SK-N-SH (cell line): ENCODE results near the gene SPINT2. TPM values are rescaled to one million over a fixed set of nuclear protein-coding genes. Genes with fewer than 3 reads are reported as not detected.

Experiments
- CTCF ChIA-PET: fragments of 300-600, 350-600 bp; formaldehyde crosslinking; extraction: SDS; loops from one replicate; lab custom pipeline; 2021; lab: Yijun Ruan, JAX
- POLR2A ChIA-PET: fragments of 350-600 bp; sonication (Branson Sonifier 250); formaldehyde crosslinking; extraction: SDS; loops from one replicate; lab custom pipeline; 2020; ENCODE audit warnings: antibody characterized with exemption, inconsistent platforms; lab: Yijun Ruan, JAX
- DNase-seq: peaks from one replicate; pipeline ENCODE4 v3.0.0; 2012
- H2AFZ ChIP-seq: fragments of 200-600 bp; sonication (generic); 2 replicates; pipeline ENCODE4 v1.8.1; 2016; ENCODE audit warnings: antibody characterized with exemption, mild to moderate bottlenecking, low read depth
- H3F3A ChIP-seq: fragments of 200-600 bp; sonication (generic); replicated peaks from 2 replicates; pipeline ENCODE3; 2016; ENCODE audit warnings: antibody characterized with exemption, mild to moderate bottlenecking; ENCODE audit not compliant: insufficient read depth
- H3K27ac ChIP-seq, 2 experiments: fragments of 200-500 bp in 1 of 2; fragments of 200-600 bp in 1 of 2; sonication (Bioruptor generic) in 1 of 2; sonication (generic), shearing (Covaris generic) in 1 of 2; 2 replicates each; pipeline versions ENCODE4 v1.5.1 to v1.6.1; 2014 to 2016; ENCODE audit warnings: low read depth in 2 of 2, inconsistent platforms in 1 of 2, low read length in 1 of 2, mild to moderate bottlenecking in 1 of 2, mixed read lengths in 1 of 2
- H3K27me3 ChIP-seq: fragments of 200-600 bp; sonication (generic), shearing (Covaris generic); 2 replicates; pipeline ENCODE4 v1.6.1; 2016; ENCODE audit warnings: mixed run types; ENCODE audit not compliant: insufficient read depth
- H3K36me3 ChIP-seq, 2 experiments: fragments of 200-500 bp in 1 of 2; fragments of 200-600 bp in 1 of 2; sonication (Bioruptor generic) in 1 of 2; sonication (generic) in 1 of 2; replicated peaks in 1 of 2; 2 replicates each; pipeline versions ENCODE3 to v1.5.1; 2014 to 2016; ENCODE audit warnings: low read length in 1 of 2, mild to moderate bottlenecking in 1 of 2; ENCODE audit not compliant: insufficient read depth in 2 of 2, control insufficient read depth in 1 of 2
- H3K4me1 ChIP-seq, 2 experiments: fragments of 200-500 bp in 1 of 2; fragments of 200-600 bp in 1 of 2; sonication (Bioruptor generic) in 1 of 2; sonication (generic), shearing (Covaris generic) in 1 of 2; 2 replicates each; pipeline versions ENCODE4 v1.5.1 to v1.6.1; 2014 to 2016; ENCODE audit warnings: low read depth in 1 of 2, low read length in 1 of 2, mixed run types in 1 of 2; ENCODE audit not compliant: insufficient read depth in 2 of 2, control insufficient read depth in 1 of 2
- H3K4me2 ChIP-seq: fragments of 200-600 bp; sonication (generic), shearing (Covaris generic); 2 replicates; pipeline ENCODE4 v1.6.1; 2017; ENCODE audit warnings: mixed run types
- H3K4me3 ChIP-seq, 2 experiments: fragments of 200-500 bp in 1 of 2; fragments of 200-600 bp in 1 of 2; sonication (Bioruptor generic) in 1 of 2; sonication (generic), shearing (Covaris generic) in 1 of 2; 2 replicates each; pipeline versions ENCODE4 v1.5.1 to v1.8.1; 2014 to 2016; ENCODE audit warnings: low read depth in 2 of 2, inconsistent platforms in 1 of 2, low read length in 1 of 2, mild to moderate bottlenecking in 1 of 2, mixed read lengths in 1 of 2, moderate library complexity in 1 of 2
- H3K79me2 ChIP-seq: fragments of 200-600 bp; sonication (generic); 2 replicates; pipeline ENCODE4 v1.8.1; 2017; ENCODE audit warnings: mild to moderate bottlenecking; ENCODE audit not compliant: insufficient read depth
- H3K9ac ChIP-seq: fragments of 200-600 bp; sonication (generic); 2 replicates; pipeline ENCODE4 v1.6.1; 2017; ENCODE audit warnings: mixed run types
- H3K9me2 ChIP-seq: fragments of 200-600 bp; sonication (generic); 2 replicates; pipeline ENCODE4 v1.6.1; 2017; ENCODE audit warnings: mixed run types
- H3K9me3 ChIP-seq: fragments of 200-600 bp; sonication (generic); 2 replicates; pipeline ENCODE4 v1.6.1; 2017; ENCODE audit warnings: mixed run types, mild to moderate bottlenecking, moderate library complexity
- H4K20me1 ChIP-seq: fragments of 200-600 bp; sonication (generic); 2 replicates; pipeline ENCODE4 v1.6.1; 2017; ENCODE audit warnings: mild to moderate bottlenecking, mixed run types; ENCODE audit not compliant: insufficient read depth
- CHD2 ChIP-seq: fragments of 150-350 bp; IDR thresholded peaks from 2 replicates; pipeline ENCODE4 v1.6.1; 2018; ENCODE audit warnings: low read length; ENCODE audit not compliant: partially characterized antibody
- ELF1 ChIP-seq: IDR thresholded peaks from 2 replicates; pipeline ENCODE4 v1.4.0; 2012
- EP300 ChIP-seq, 2 experiments: IDR thresholded peaks; 2 replicates each; pipeline versions ENCODE4 v1.4.0 to v1.6.1; 2012; ENCODE audit warnings: borderline replicate concordance in 1 of 2, low read depth in 1 of 2, low read length in 1 of 2
- EZH2phosphoT487 ChIP-seq: fragments of 200-600 bp; sonication (generic); IDR thresholded peaks from 2 replicates; pipeline ENCODE4 v1.6.1; 2017; ENCODE audit warnings: low read depth, mixed run types, mild to moderate bottlenecking, antibody characterized with exemption, moderate library complexity, borderline replicate concordance
- FOSL2 ChIP-seq: IDR thresholded peaks from 2 replicates; pipeline ENCODE4 v1.4.0; 2012; ENCODE audit warnings: low read depth, mild to moderate bottlenecking, moderate library complexity, borderline replicate concordance
- FOXJ3 ChIP-seq: sonication (generic); formaldehyde crosslinking; IDR thresholded peaks from 2 replicates; pipeline ENCODE4 v1.5.1; 2020; ENCODE audit warnings: mild to moderate bottlenecking, missing genetic modification reagents
- GATA2 ChIP-seq: sonication (generic); formaldehyde crosslinking; IDR thresholded peaks from 2 replicates; pipeline ENCODE4 v1.5.0; 2020; ENCODE audit warnings: mild to moderate bottlenecking, missing genetic modification reagents
- JUND ChIP-seq: IDR thresholded peaks from 2 replicates; pipeline ENCODE4 v1.4.0; 2012
- MEF2A ChIP-seq: IDR thresholded peaks from 2 replicates; pipeline ENCODE4 v1.4.0; 2012; ENCODE audit warnings: low read depth, borderline replicate concordance
- MXI1 ChIP-seq: IDR thresholded peaks from 2 replicates; pipeline ENCODE4 v1.6.1; 2012; ENCODE audit warnings: mild to moderate bottlenecking, low read depth, low read length, improper control_type of control experiment
- NRF1 ChIP-seq: IDR thresholded peaks from 2 replicates; pipeline ENCODE4 v1.6.1; 2012; ENCODE audit warnings: low read depth, mild to moderate bottlenecking, low read length
- RAD21 ChIP-seq: IDR thresholded peaks from 2 replicates; pipeline ENCODE4 v1.6.1; 2012; ENCODE audit warnings: mild to moderate bottlenecking, low read length
- SIN3A ChIP-seq: IDR thresholded peaks from 2 replicates; pipeline ENCODE4 v1.6.1; 2012; ENCODE audit warnings: low read depth, mild to moderate bottlenecking, low read length, moderate library complexity, borderline replicate concordance
- SMC3 ChIP-seq: IDR thresholded peaks from 2 replicates; pipeline ENCODE4 v1.6.1; 2012; ENCODE audit warnings: low read depth, low read length, improper control_type of control experiment
- TAF1 ChIP-seq: IDR thresholded peaks from 2 replicates; pipeline ENCODE4 v1.6.1; 2012; ENCODE audit warnings: low read depth, mild to moderate bottlenecking, low read length, moderate library complexity, borderline replicate concordance
- TCF12 ChIP-seq: IDR thresholded peaks from 2 replicates; pipeline ENCODE4 v1.4.0; 2012
- WGBS: methylation state at CpG from one replicate; pipeline ENCODE4 v1.1.6; 2017; ENCODE audit warnings: low lambda C conversion rate; 5-methylcytosine and 5-hydroxymethylcytosine counted together
- polyA plus RNA-seq, 3 experiments: library from polyadenylated mRNA; depleted of rRNA; stranded (reverse); fragments of >200 nt; gene quantifications; 2 replicates each; pipeline ENCODE4 v1.2.3, GENCODE V29; 2012
- TF ChIP-seq, protein P1 (sequence below): IDR thresholded peaks from 2 replicates; pipeline ENCODE4 v1.4.0; 2012; ENCODE audit warnings: low read depth, borderline replicate concordance
- TF ChIP-seq, protein P2 (sequence below): IDR thresholded peaks from 2 replicates; pipeline ENCODE4 v1.4.0; 2012; ENCODE audit warnings: low read depth
- TF ChIP-seq, protein P3 (sequence below): IDR thresholded peaks from 2 replicates; pipeline ENCODE4 v1.6.1; 2012; ENCODE audit warnings: mild to moderate bottlenecking, low read depth, low read length, moderate library complexity
- TF ChIP-seq, protein P4 (sequence below): IDR thresholded peaks from 2 replicates; pipeline ENCODE4; 2012

Gene SPINT2
- polyA plus RNA-seq, 1 of the 3 experiments (the other 2 are of a cell fraction) = 1.0 TPM

DNA sequence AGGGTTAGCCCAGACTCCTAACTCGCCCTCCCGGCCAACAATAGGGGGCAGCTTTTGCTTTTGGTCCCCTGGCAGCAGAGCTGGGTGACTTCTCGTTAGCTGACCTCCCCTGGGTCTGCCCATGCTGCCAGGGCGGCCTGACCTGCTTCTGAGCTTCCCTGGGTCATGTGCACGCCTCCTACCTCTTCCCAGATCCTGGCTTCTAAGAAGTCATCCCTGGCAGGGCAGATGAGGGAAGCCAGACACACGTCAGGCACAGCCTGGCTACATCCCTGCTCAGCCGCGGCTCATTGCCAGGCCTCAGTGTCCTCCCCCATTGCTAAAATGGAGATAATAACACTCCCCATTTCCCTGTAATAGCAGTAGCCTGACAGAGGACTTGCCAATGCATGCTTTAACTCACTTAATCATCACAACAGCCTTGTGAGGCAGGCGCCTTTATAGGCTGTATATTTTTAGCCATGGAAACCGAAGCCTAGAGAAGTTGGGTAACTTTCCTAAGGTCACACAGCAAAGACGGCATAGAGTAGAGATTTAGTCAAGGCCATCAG, 57.3 kb downstream of the SPINT2 start:
- peaks cover 0 to 21% of the 10 kb centered on the region in 2 experiments; a peak in 1 of 4 replicates for H3K4me1 ChIP-seq
- H3K79me2 ChIP-seq = no peaks in the 10 kb centered on the region
- TF ChIP-seq SMC3 (no peak), ELF1 (no peak), RAD21 (no peak)
- no peak overlapping the region for H3K9ac ChIP-seq
- DNase-seq = no peak
- no peak overlapping the region for H3K4me3 ChIP-seq
- H3K36me3 ChIP-seq = no peaks in the 10 kb centered on the region
- no peak overlapping the region for H3K4me2 ChIP-seq
- H3K9me2 ChIP-seq = no peaks in the 10 kb centered on the region
- no peaks in the 10 kb centered on the region for H3F3A ChIP-seq
- CTCF ChIA-PET = interaction anchor here (1.4 to 3.9 kb wide), 2 partner anchors 72 to 88 kb away, joined by 3 to 20 read pairs; no protein-coding TSS in a partner anchor
- 0 out of 2 replicates have a peak, but pooled peaks cover 15% of the 10 kb centered on the region for H3K27me3 ChIP-seq
- H3K27ac ChIP-seq = 0 out of 4 replicates have a peak overlapping the region, but pooled peaks of 1 of the 2 experiments have one; percentile 5
- H4K20me1 ChIP-seq = no peaks in the 10 kb centered on the region
- POLR2A ChIA-PET = no interaction called here
- 82% methylated on average over 11 of the region's 11 CpGs for WGBS
- no peak overlapping the region for H2AFZ ChIP-seq
- H3K9me3 ChIP-seq = no peaks in the 10 kb centered on the region

DNA sequence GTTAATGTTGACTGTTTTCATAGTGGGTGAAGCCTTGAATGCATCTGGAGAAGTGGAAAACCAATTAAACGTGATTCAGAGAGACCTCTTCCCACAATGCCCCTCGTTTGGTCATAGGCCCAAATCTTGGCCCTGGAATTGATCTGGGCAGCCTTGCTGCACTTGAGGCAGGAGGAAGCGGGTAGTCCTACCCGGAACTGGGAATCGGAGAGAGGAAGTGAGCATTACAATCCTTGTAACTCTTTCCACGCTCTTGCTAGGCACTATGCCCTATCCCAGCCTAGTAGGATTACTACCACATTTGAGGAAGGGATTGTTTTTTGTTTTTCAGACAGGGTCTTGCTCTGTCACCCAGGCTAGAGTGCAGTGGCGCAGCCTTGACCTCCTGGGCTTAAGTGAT, 58.9 kb downstream of the SPINT2 start:
- no peak for DNase-seq
- no peak for TF ChIP-seq TCF12
- TF ChIP-seq, protein P1, sequence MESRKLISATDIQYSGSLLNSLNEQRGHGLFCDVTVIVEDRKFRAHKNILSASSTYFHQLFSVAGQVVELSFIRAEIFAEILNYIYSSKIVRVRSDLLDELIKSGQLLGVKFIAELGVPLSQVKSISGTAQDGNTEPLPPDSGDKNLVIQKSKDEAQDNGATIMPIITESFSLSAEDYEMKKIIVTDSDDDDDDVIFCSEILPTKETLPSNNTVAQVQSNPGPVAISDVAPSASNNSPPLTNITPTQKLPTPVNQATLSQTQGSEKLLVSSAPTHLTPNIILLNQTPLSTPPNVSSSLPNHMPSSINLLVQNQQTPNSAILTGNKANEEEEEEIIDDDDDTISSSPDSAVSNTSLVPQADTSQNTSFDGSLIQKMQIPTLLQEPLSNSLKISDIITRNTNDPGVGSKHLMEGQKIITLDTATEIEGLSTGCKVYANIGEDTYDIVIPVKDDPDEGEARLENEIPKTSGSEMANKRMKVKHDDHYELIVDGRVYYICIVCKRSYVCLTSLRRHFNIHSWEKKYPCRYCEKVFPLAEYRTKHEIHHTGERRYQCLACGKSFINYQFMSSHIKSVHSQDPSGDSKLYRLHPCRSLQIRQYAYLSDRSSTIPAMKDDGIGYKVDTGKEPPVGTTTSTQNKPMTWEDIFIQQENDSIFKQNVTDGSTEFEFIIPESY = no peak
- no peak for TF ChIP-seq SIN3A
- TF ChIP-seq NRF1 = no peak
- TF ChIP-seq, protein P2, sequence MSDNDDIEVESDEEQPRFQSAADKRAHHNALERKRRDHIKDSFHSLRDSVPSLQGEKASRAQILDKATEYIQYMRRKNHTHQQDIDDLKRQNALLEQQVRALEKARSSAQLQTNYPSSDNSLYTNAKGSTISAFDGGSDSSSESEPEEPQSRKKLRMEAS = no peak
- TF ChIP-seq MEF2A = no peak
- TF ChIP-seq, protein P3, sequence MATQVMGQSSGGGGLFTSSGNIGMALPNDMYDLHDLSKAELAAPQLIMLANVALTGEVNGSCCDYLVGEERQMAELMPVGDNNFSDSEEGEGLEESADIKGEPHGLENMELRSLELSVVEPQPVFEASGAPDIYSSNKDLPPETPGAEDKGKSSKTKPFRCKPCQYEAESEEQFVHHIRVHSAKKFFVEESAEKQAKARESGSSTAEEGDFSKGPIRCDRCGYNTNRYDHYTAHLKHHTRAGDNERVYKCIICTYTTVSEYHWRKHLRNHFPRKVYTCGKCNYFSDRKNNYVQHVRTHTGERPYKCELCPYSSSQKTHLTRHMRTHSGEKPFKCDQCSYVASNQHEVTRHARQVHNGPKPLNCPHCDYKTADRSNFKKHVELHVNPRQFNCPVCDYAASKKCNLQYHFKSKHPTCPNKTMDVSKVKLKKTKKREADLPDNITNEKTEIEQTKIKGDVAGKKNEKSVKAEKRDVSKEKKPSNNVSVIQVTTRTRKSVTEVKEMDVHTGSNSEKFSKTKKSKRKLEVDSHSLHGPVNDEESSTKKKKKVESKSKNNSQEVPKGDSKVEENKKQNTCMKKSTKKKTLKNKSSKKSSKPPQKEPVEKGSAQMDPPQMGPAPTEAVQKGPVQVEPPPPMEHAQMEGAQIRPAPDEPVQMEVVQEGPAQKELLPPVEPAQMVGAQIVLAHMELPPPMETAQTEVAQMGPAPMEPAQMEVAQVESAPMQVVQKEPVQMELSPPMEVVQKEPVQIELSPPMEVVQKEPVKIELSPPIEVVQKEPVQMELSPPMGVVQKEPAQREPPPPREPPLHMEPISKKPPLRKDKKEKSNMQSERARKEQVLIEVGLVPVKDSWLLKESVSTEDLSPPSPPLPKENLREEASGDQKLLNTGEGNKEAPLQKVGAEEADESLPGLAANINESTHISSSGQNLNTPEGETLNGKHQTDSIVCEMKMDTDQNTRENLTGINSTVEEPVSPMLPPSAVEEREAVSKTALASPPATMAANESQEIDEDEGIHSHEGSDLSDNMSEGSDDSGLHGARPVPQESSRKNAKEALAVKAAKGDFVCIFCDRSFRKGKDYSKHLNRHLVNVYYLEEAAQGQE = no peak
- TF ChIP-seq FOXJ3 (CRISPR knock-in tag) = no peak
- TF ChIP-seq ELF1 = no peak
- no peak for TF ChIP-seq TAF1
- TF ChIP-seq, protein P4, sequence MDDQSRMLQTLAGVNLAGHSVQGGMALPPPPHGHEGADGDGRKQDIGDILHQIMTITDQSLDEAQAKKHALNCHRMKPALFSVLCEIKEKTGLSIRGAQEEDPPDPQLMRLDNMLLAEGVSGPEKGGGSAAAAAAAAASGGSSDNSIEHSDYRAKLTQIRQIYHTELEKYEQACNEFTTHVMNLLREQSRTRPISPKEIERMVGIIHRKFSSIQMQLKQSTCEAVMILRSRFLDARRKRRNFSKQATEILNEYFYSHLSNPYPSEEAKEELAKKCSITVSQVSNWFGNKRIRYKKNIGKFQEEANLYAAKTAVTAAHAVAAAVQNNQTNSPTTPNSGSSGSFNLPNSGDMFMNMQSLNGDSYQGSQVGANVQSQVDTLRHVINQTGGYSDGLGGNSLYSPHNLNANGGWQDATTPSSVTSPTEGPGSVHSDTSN = no peak
- no peak for TF ChIP-seq CHD2
- no peak for TF ChIP-seq JUND
- TF ChIP-seq FOSL2 = no peak
- no peak for TF ChIP-seq EP300 (IDR thresholded peaks at IDR 0.05; ENCODE audit: borderline replicate concordance in 1 of 2, low read depth in 1 of 2, low read length in 1 of 2)
- no peak for TF ChIP-seq MXI1
- TF ChIP-seq SMC3 = no peak
- TF ChIP-seq RAD21 = no peak
- TF ChIP-seq GATA2 = no peak
- TF ChIP-seq EZH2phosphoT487 = no peak
- Histone ChIP-seq H3K4me2 (no peak overlapping the region), H3K9me2 (no peaks in the 10 kb centered on the region), H2AFZ (no peak overlapping the region), H3K4me3 (no peak overlapping the region), H4K20me1 (no peaks in the 10 kb centered on the region), H3F3A (no peaks in the 10 kb centered on the region), H3K27ac (no peak overlapping the region), H3K4me1 (peaks cover 0 to 21% of the 10 kb centered on the region in 2 experiments; a peak in 1 of 4 replicates), H3K36me3 (no peaks in the 10 kb centered on the region), H3K9me3 (no peaks in the 10 kb centered on the region), H3K9ac (no peak overlapping the region), H3K79me2 (no peaks in the 10 kb centered on the region), H3K27me3 (0 out of 2 replicates have a peak, but pooled peaks cover 15% of the 10 kb centered on the region)
- CTCF ChIA-PET = no interaction called here
- POLR2A ChIA-PET = no interaction called here
- 69% methylated on average over 7 of the region's 7 CpGs for WGBS
